PC-9 (cell line): Measurements from ENCODE around the gene HADH. TPM values are rescaled to one million over a fixed set of nuclear protein-coding genes. Genes with fewer than 3 reads are reported as not detected.

Experiments used
- BruUV-seq: library from RNA; stranded (reverse); fragments of 400-500 nt; replicated peaks from 2 replicates; lab custom pipeline; 2021; lab: Mats Ljungman, UMichigan
- CTCF ChIA-PET: fragments of 300-600 bp; sonication (Branson Sonifier 250); formaldehyde crosslinking; loops from one replicate; lab custom pipeline; 2022; ENCODE audit warnings: antibody characterized with exemption; lab: Charles Lee
- POLR2A ChIA-PET: fragments of 300-600 bp; sonication (Branson Sonifier 250); formaldehyde crosslinking; loops from one replicate; lab custom pipeline; 2022; ENCODE audit warnings: antibody characterized with exemption; ENCODE audit not compliant: unreplicated experiment; lab: Charles Lee
- DNase-seq, 2 experiments: peaks; one replicate each; pipeline versions ENCODE4 v3.0.0 to v3.0.0-alpha.2; 2015 to 2022; ENCODE audit warnings: mixed read lengths in 1 of 2
- H2AFZ ChIP-seq: fragments of 200-600 bp; sonication (generic); 2 replicates; pipeline ENCODE4 v1.8.1; 2017; ENCODE audit warnings: antibody characterized with exemption
- H3F3A ChIP-seq: fragments of 200-600 bp; sonication (generic); 2 replicates; pipeline ENCODE4 v1.8.1; 2017; ENCODE audit warnings: antibody characterized with exemption, mild to moderate bottlenecking, low read depth; ENCODE audit not compliant: insufficient read depth
- H3K27ac ChIP-seq: fragments of 200-600 bp; sonication (generic); 2 replicates; pipeline ENCODE4 v1.6.1; 2016; ENCODE audit warnings: mixed run types
- H3K27me3 ChIP-seq: fragments of 200-600 bp; sonication (generic); 2 replicates; pipeline ENCODE4 v1.6.1; 2016; ENCODE audit warnings: low read depth, mixed run types; ENCODE audit not compliant: insufficient read depth
- H3K36me3 ChIP-seq: fragments of 200-600 bp; sonication (generic); 2 replicates; pipeline ENCODE4 v1.6.1; 2016; ENCODE audit warnings: low read depth, mixed run types
- H3K4me1 ChIP-seq: fragments of 200-600 bp; sonication (generic); replicated peaks from 2 replicates; pipeline ENCODE4 v1.6.1; 2016; ENCODE audit warnings: mixed run types; ENCODE audit not compliant: insufficient read depth
- H3K4me2 ChIP-seq: fragments of 200-600 bp; sonication (generic); 2 replicates; pipeline ENCODE4 v1.6.1; 2017; ENCODE audit warnings: mixed run types
- H3K4me3 ChIP-seq: fragments of 200-600 bp; sonication (generic); 2 replicates; pipeline ENCODE4 v1.6.1; 2016; ENCODE audit warnings: mixed run types
- H3K79me2 ChIP-seq: fragments of 200-600 bp; sonication (generic); 2 replicates; pipeline ENCODE4 v1.6.1; 2017; ENCODE audit warnings: low read depth, mixed run types
- H3K9me2 ChIP-seq: fragments of 200-600 bp; sonication (generic); 2 replicates; pipeline ENCODE4 v1.8.1; 2017; ENCODE audit warnings: mild to moderate bottlenecking; ENCODE audit not compliant: insufficient read depth
- H3K9me3 ChIP-seq: fragments of 200-600 bp; sonication (generic); 2 replicates; pipeline ENCODE4 v1.8.1; 2016; ENCODE audit warnings: low read depth; ENCODE audit not compliant: insufficient read depth
- H4K20me1 ChIP-seq: fragments of 200-600 bp; sonication (generic); 2 replicates; pipeline ENCODE4 v1.8.1; 2017; ENCODE audit not compliant: insufficient read depth
- CTCF ChIP-seq: fragments of 200-600 bp; sonication (generic); conservative IDR thresholded peaks from 2 replicates; pipeline ENCODE4 v1.6.1; 2017; ENCODE audit warnings: mixed run types, antibody characterized with exemption, mild to moderate bottlenecking, moderate library complexity
- EZH2 ChIP-seq: fragments of 200-600 bp; sonication (generic); IDR thresholded peaks from 2 replicates; pipeline ENCODE4 v1.8.0; 2017; ENCODE audit warnings: antibody characterized with exemption, low read depth
- intact Hi-C: fragments of 100-400 bp; cut with micrococcal nuclease; formaldehyde crosslinking; loops from one replicate; pipeline ENCODE4 v1.10.0; 2022; ENCODE audit not compliant: unreplicated experiment
- total RNA-seq: library from RNA; stranded (reverse); gene quantifications from 2 replicates; pipeline ENCODE4 v1.2.3, GENCODE V29; 2021

Gene HADH
- total RNA-seq, 1 experiment from 2014 or later = 45.0 TPM

GRCh38 chr4:107977482-107977881, 12.2 kb upstream of the HADH start:
- H3K4me1 ChIP-seq = no peaks in the 10 kb centered on the region
- H3K4me2 ChIP-seq = no peak overlapping the region
- intact Hi-C loops = no loop called here
- H3F3A ChIP-seq = no peaks in the 10 kb centered on the region
- no peak overlapping the region for H3K27ac ChIP-seq
- H3K36me3 ChIP-seq = no peaks in the 10 kb centered on the region
- H3K27me3 ChIP-seq = no peaks in the 10 kb centered on the region
- TF ChIP-seq EZH2 (no peak), CTCF (no peak)
- ChIA-PET POLR2A (no interaction called here), CTCF (no interaction called here)
- no peaks in the 10 kb centered on the region for H3K9me3 ChIP-seq
- H3K79me2 ChIP-seq = no peaks in the 10 kb centered on the region
- no peak overlapping the region for H2AFZ ChIP-seq
- no peak overlapping the region for H3K4me3 ChIP-seq
- BruUV-seq = no TSS peak
- H3K9me2 ChIP-seq = no peaks in the 10 kb centered on the region
- no peaks in the 10 kb centered on the region for H4K20me1 ChIP-seq
- no peak for DNase-seq

- no peaks in the 10 kb centered on the region for H3F3A ChIP-seq
- H4K20me1 ChIP-seq = no peaks in the 10 kb centered on the region
- H3K27me3 ChIP-seq = no peaks in the 10 kb centered on the region
- no peaks in the 10 kb centered on the region for H3K9me2 ChIP-seq
- no peak overlapping the region for H3K4me3 ChIP-seq
- no peak overlapping the region for H3K4me2 ChIP-seq
- H3K9me3 ChIP-seq = no peaks in the 10 kb centered on the region
- H3K36me3 ChIP-seq = no peaks in the 10 kb centered on the region
- H2AFZ ChIP-seq = no peak overlapping the region
- no peaks in the 10 kb centered on the region for H3K4me1 ChIP-seq
- intact Hi-C loops = no loop called here
- CTCF ChIA-PET = no interaction called here
- no peak for DNase-seq
- no peak for TF ChIP-seq EZH2
- TF ChIP-seq CTCF = no peak
- POLR2A ChIA-PET = no interaction called here
- no peak overlapping the region for H3K27ac ChIP-seq
- no peaks in the 10 kb centered on the region for H3K79me2 ChIP-seq
- BruUV-seq = no TSS peak
Measured at GRCh38 chr4:107977966-107978705, 11.6 kb upstream of the HADH start.

- intact Hi-C loops = no loop called here
- no peak overlapping the region for H3K27ac ChIP-seq
- no peaks in the 10 kb centered on the region for H3K27me3 ChIP-seq
- no peaks in the 10 kb centered on the region for H3K9me2 ChIP-seq
- H3K4me1 ChIP-seq = no peaks in the 10 kb centered on the region
- H4K20me1 ChIP-seq = no peaks in the 10 kb centered on the region
- H3K36me3 ChIP-seq = no peaks in the 10 kb centered on the region
- H3F3A ChIP-seq = no peaks in the 10 kb centered on the region
- DNase-seq = no peak
- no TSS peak for BruUV-seq
- no peak overlapping the region for H3K4me2 ChIP-seq
- no peak overlapping the region for H3K4me3 ChIP-seq
- ChIA-PET POLR2A (no interaction called here), CTCF (no interaction called here)
- no peaks in the 10 kb centered on the region for H3K79me2 ChIP-seq
- TF ChIP-seq CTCF (no peak), EZH2 (no peak)
- H3K9me3 ChIP-seq = no peaks in the 10 kb centered on the region
- H2AFZ ChIP-seq = no peak overlapping the region
Measured at GRCh38 chr4:107978716-107979451, 10.8 kb upstream of the HADH start.
